ENCODE results near the gene ACYP2.
"Not testable (repeated sequence)": the region's sequence is repeated elsewhere in the genome, so short reads cannot be mapped to it uniquely, and the experiment has no call there.

The ACYP2 gene

GRCh38 chr2:54267577-54267976, 152.2 kb downstream of the ACYP2 start:
- peaks cover 19% of the 10 kb centered on the region for H3K36me3 Mint-ChIP-seq
- no peak for ATAC-seq (ENCODE audit: low read depth)
- no peak overlapping the region for H3K4me3 Mint-ChIP-seq
- DNase-seq (ENCODE audit: low spot score in 2 of 2) = no peak
- H3K27ac Mint-ChIP-seq = no peak overlapping the region
- no peaks in the 10 kb centered on the region for H3K27me3 Mint-ChIP-seq
- H3K4me1 Mint-ChIP-seq = peaks cover 13% of the 10 kb centered on the region
- H3K9me3 Mint-ChIP-seq = peaks cover 6% of the 10 kb centered on the region

GRCh38 chr2:54271189-54271588, 155.8 kb downstream of the ACYP2 start:
- Mint-ChIP-seq H3K27me3 (no peaks in the 10 kb centered on the region), H3K4me3 (no peak overlapping the region), H3K4me1 (peaks cover 13% of the 10 kb centered on the region), H3K36me3 (peaks cover 7% of the 10 kb centered on the region), H3K9me3 (no peaks in the 10 kb centered on the region), H3K27ac (peak overlapping the region; percentile 78)
- ATAC-seq (ENCODE audit: low read depth) (no peak), DNase-seq (ENCODE audit: low spot score in 2 of 2) (no peak)

GRCh38 chr2:54271843-54272627, 156.6 kb downstream of the ACYP2 start:
- H3K36me3 Mint-ChIP-seq = peaks cover 7% of the 10 kb centered on the region
- H3K4me1 Mint-ChIP-seq = peaks cover 13% of the 10 kb centered on the region
- DNase-seq (ENCODE audit: low spot score in 2 of 2) = peak in 1 of 2 donors; percentile 5
- peak overlapping the region; percentile 78 for H3K27ac Mint-ChIP-seq
- no peaks in the 10 kb centered on the region for H3K27me3 Mint-ChIP-seq
- H3K9me3 Mint-ChIP-seq = no peaks in the 10 kb centered on the region
- peak; percentile 93 for ATAC-seq (ENCODE audit: low read depth)
- no peak overlapping the region for H3K4me3 Mint-ChIP-seq

GRCh38 chr2:54274781-54275242, 159.4 kb downstream of the ACYP2 start:
- Mint-ChIP-seq H3K27ac (no peak overlapping the region), H3K9me3 (no peaks in the 10 kb centered on the region), H3K27me3 (no peaks in the 10 kb centered on the region), H3K36me3 (peaks cover 5% of the 10 kb centered on the region), H3K4me1 (peaks cover 13% of the 10 kb centered on the region), H3K4me3 (no peak overlapping the region)
- DNase-seq (ENCODE audit: low spot score in 2 of 2) (no peak), ATAC-seq (ENCODE audit: low read depth) (no peak)

GRCh38 chr2:54275541-54275940, 160.1 kb downstream of the ACYP2 start:
- Mint-ChIP-seq H3K27me3 (no peaks in the 10 kb centered on the region), H3K27ac (no peak overlapping the region), H3K4me3 (no peak overlapping the region), H3K36me3 (peaks cover 5% of the 10 kb centered on the region), H3K4me1 (peaks cover 13% of the 10 kb centered on the region), H3K9me3 (no peaks in the 10 kb centered on the region)
- no peak for ATAC-seq (ENCODE audit: low read depth)
- DNase-seq (ENCODE audit: low spot score in 2 of 2) = no peak

GRCh38 chr2:54279385-54279784, 164.0 kb downstream of the ACYP2 start:
- Mint-ChIP-seq H3K36me3 (peaks cover 3% of the 10 kb centered on the region), H3K4me3 (no peak overlapping the region), H3K9me3 (no peaks in the 10 kb centered on the region), H3K27ac (no peak overlapping the region), H3K4me1 (peaks cover 2% of the 10 kb centered on the region), H3K27me3 (no peaks in the 10 kb centered on the region)
- ATAC-seq (ENCODE audit: low read depth) (no peak), DNase-seq (ENCODE audit: low spot score in 2 of 2) (no peak)

- Mint-ChIP-seq H3K27ac (no peak overlapping the region), H3K9me3 (no peaks in the 10 kb centered on the region), H3K4me1 (peaks cover 2% of the 10 kb centered on the region), H3K36me3 (peaks cover 14% of the 10 kb centered on the region), H3K4me3 (no peak overlapping the region), H3K27me3 (no peaks in the 10 kb centered on the region)
- DNase-seq (ENCODE audit: low spot score in 2 of 2) (no peak), ATAC-seq (ENCODE audit: low read depth) (no peak)
Observed at GRCh38 chr2:54284826-54285225, 169.4 kb downstream of the ACYP2 start.

- H3K9me3 Mint-ChIP-seq = no peaks in the 10 kb centered on the region
- peaks cover 14% of the 10 kb centered on the region for H3K36me3 Mint-ChIP-seq
- H3K27ac Mint-ChIP-seq = no peak overlapping the region
- DNase-seq (ENCODE audit: low spot score in 2 of 2) (no peak), ATAC-seq (ENCODE audit: low read depth) (no peak)
- H3K4me3 Mint-ChIP-seq = no peak overlapping the region
- H3K4me1 Mint-ChIP-seq = peaks cover 2% of the 10 kb centered on the region
- H3K27me3 Mint-ChIP-seq = no peaks in the 10 kb centered on the region
Observed at GRCh38 chr2:54285451-54285850, 170.0 kb downstream of the ACYP2 start.

- DNase-seq (ENCODE audit: low spot score in 2 of 2) = no peak
- peaks cover 14% of the 10 kb centered on the region for H3K36me3 Mint-ChIP-seq
- no peak overlapping the region for H3K4me3 Mint-ChIP-seq
- no peak for ATAC-seq (ENCODE audit: low read depth)
- H3K9me3 Mint-ChIP-seq = no peaks in the 10 kb centered on the region
- H3K27me3 Mint-ChIP-seq = no peaks in the 10 kb centered on the region
- H3K27ac Mint-ChIP-seq = no peak overlapping the region
- peaks cover 2% of the 10 kb centered on the region for H3K4me1 Mint-ChIP-seq
Observed at GRCh38 chr2:54287532-54287931, 172.1 kb downstream of the ACYP2 start.

- Mint-ChIP-seq H3K36me3 (peaks cover 8% of the 10 kb centered on the region), H3K4me3 (no peak overlapping the region), H3K27me3 (no peaks in the 10 kb centered on the region), H3K4me1 (peaks cover 2% of the 10 kb centered on the region), H3K9me3 (no peaks in the 10 kb centered on the region), H3K27ac (no peak overlapping the region)
- ATAC-seq (ENCODE audit: low read depth) (no peak), DNase-seq (ENCODE audit: low spot score in 2 of 2) (no peak)
Observed at GRCh38 chr2:54289917-54290316, 174.5 kb downstream of the ACYP2 start.

- Mint-ChIP-seq H3K36me3 (peaks cover 4% of the 10 kb centered on the region), H3K4me3 (no peak overlapping the region), H3K9me3 (no peaks in the 10 kb centered on the region), H3K4me1 (peaks cover 2% of the 10 kb centered on the region), H3K27me3 (no peaks in the 10 kb centered on the region), H3K27ac (no peak overlapping the region)
- DNase-seq (ENCODE audit: low spot score in 2 of 2) = no peak
- ATAC-seq (ENCODE audit: low read depth) = no peak
Observed at GRCh38 chr2:54290356-54291025, 175.1 kb downstream of the ACYP2 start.

GRCh38 chr2:54294665-54295064, 179.2 kb downstream of the ACYP2 start:
- not testable (repeated sequence) for H3K27me3 Mint-ChIP-seq; H3K9me3 Mint-ChIP-seq; H3K27ac Mint-ChIP-seq; DNase-seq (ENCODE audit: low spot score in 2 of 2); H3K4me1 Mint-ChIP-seq; H3K36me3 Mint-ChIP-seq; H3K4me3 Mint-ChIP-seq; ATAC-seq (ENCODE audit: low read depth)

GRCh38 chr2:54295911-54296310, 180.5 kb downstream of the ACYP2 start:
- no peaks in the 10 kb centered on the region for H3K27me3 Mint-ChIP-seq
- ATAC-seq (ENCODE audit: low read depth) (no peak), DNase-seq (ENCODE audit: low spot score in 2 of 2) (no peak)
- H3K4me3 Mint-ChIP-seq = no peak overlapping the region
- H3K27ac Mint-ChIP-seq = no peak overlapping the region
- H3K36me3 Mint-ChIP-seq = peaks cover 3% of the 10 kb centered on the region
- H3K9me3 Mint-ChIP-seq = no peaks in the 10 kb centered on the region
- peaks cover under 1% of the 10 kb centered on the region for H3K4me1 Mint-ChIP-seq

GRCh38 chr2:54298514-54298913, 183.1 kb downstream of the ACYP2 start:
- no peaks in the 10 kb centered on the region for H3K9me3 Mint-ChIP-seq
- DNase-seq (ENCODE audit: low spot score in 2 of 2) (no peak), ATAC-seq (ENCODE audit: low read depth) (no peak)
- H3K36me3 Mint-ChIP-seq = peaks cover 7% of the 10 kb centered on the region
- no peaks in the 10 kb centered on the region for H3K4me1 Mint-ChIP-seq
- H3K27ac Mint-ChIP-seq = no peak overlapping the region
- no peaks in the 10 kb centered on the region for H3K27me3 Mint-ChIP-seq
- H3K4me3 Mint-ChIP-seq = no peak overlapping the region
